ENCODE results near the gene PRRG1. TPM values are rescaled to one million over a fixed set of nuclear protein-coding genes. Genes with fewer than 3 reads are reported as not detected.
"Not testable (repeated sequence)": the region's sequence is repeated elsewhere in the genome, so short reads cannot be mapped to it uniquely, and the experiment has no call there.

Gene PRRG1
- total RNA-seq: not detected

DNA sequence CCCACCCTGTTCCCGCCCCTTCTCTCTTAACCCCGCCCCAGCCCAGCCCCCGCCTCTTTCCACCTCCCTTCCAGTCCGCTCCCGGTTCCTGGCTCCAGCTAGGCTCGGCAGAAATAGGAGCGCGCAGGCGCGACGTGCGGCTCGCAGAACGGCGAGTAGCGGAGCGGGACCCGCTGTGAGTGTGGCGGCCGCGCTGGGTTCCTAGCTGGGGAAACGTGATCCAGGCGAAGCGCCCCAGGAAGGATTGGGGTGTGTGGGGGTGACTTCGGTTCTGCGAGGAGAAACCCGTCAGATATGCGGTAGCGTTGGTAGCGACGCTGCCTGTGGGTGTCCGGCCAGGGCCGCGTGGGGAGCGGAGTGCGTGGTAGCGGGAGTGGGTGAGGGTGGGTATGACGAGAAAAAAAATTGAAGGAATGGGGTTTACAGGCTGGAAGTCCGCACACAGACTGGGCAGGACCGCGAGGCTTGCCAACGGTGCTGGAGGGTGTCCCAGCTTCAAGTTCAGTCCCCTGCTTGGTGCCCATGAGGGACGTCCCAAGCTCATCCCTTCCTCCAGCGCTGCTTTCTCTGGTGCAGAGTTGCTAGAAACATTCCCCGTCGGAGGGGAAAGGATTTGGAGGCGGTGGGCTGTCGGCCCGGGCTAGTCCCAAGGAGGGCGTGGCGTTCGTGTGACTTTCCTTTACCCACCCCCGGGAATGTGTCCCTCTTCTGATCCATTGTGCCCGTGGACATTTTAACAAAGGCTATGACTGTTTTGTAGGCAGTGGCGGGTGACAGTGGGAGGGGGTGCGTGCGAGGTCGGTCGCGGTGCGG, at the start of gene PRRG1:
Gene PRRG1, plus strand, starts transcription at position 144 of the 813 bp plus-strand sequence. CDS start 56,886 bp downstream, outside the sequence.
- DNase-seq: no peak
- peaks cover 38% of the 10 kb centered on the region for H3K27me3 Mint-ChIP-seq
- H3K36me3 Mint-ChIP-seq: no peaks in the 10 kb centered on the region
- no peak within 1 kb of the TSS for H3K27ac Mint-ChIP-seq
- peaks cover 4% of the 10 kb centered on the region for H3K4me1 Mint-ChIP-seq
- no peaks in the 10 kb centered on the region for H3K9me3 Mint-ChIP-seq
- H3K4me3 Mint-ChIP-seq: peak within 1 kb of the TSS; percentile 52

DNA sequence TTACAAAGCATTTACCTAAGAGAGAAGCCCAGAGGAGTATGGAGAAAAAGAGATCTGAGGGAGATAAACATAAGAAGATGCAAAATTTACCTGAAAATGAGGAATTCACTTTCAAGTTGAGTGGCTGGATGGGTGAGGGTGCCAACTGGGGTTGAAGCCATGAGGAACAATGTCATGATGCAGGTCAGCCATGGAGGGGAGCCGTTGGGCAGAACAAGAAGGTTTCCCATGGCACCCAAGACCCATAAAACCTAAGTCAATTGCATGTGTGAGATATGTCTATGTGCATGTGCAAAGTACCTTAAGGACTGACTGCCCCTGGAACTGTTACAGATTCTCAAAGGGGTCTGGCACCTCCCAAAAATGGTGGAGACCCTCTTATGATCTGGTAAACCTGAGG, 46.6 kb upstream of the PRRG1 start:
- no peak for DNase-seq
- Mint-ChIP-seq H3K4me1 (no peaks in the 10 kb centered on the region), H3K4me3 (no peak overlapping the region), H3K27ac (peak overlapping the region; percentile 4), H3K36me3 (no peaks in the 10 kb centered on the region), H3K27me3 (no peaks in the 10 kb centered on the region), H3K9me3 (no peaks in the 10 kb centered on the region)

DNA sequence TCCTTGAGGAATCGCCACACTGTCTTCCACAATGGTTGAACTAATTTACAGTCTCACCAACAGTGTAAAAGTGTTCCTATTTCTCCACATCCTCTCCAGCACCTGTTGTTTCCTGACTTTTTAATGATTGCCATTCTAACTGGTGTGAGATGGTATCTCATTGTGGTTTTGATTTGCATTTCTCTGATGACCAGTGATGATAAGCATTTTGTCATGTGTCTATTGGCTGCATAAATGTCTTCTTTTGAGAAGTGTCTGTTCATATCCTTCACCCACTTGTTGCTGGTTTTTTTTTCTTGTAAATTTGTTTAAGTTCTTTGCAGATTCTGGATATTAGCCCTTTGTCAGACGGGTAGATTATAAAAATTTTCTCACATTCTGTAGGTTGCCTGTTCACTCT, 43.9 kb upstream of the PRRG1 start:
- not testable (repeated sequence) for H3K36me3 Mint-ChIP-seq, DNase-seq, H3K4me1 Mint-ChIP-seq, H3K27ac Mint-ChIP-seq, H3K27me3 Mint-ChIP-seq, H3K4me3 Mint-ChIP-seq, H3K9me3 Mint-ChIP-seq

DNA sequence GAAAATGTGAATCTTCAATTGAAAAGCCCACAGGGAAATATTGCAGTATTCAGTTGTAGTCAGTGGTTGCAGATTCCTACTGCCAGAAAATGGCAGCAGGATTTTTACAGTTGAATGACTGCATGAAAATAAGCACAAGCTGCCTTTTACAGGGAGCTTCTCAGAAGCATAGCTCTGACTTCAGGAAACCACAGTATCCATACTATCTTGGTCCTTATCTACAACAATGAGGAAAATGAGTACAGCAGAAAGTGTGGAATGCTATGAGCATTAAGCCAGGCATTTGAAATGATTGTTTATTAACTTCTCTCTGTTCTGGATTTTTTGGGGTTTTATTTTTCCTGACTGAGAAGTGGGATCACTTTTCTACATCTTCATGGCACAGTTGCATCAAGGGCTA, 34.6 kb upstream of the PRRG1 start:
- Mint-ChIP-seq H3K27me3 (no peaks in the 10 kb centered on the region), H3K27ac (no peak overlapping the region), H3K4me1 (no peaks in the 10 kb centered on the region), H3K4me3 (no peak overlapping the region), H3K36me3 (no peaks in the 10 kb centered on the region), H3K9me3 (no peaks in the 10 kb centered on the region)
- DNase-seq: no peak

DNA sequence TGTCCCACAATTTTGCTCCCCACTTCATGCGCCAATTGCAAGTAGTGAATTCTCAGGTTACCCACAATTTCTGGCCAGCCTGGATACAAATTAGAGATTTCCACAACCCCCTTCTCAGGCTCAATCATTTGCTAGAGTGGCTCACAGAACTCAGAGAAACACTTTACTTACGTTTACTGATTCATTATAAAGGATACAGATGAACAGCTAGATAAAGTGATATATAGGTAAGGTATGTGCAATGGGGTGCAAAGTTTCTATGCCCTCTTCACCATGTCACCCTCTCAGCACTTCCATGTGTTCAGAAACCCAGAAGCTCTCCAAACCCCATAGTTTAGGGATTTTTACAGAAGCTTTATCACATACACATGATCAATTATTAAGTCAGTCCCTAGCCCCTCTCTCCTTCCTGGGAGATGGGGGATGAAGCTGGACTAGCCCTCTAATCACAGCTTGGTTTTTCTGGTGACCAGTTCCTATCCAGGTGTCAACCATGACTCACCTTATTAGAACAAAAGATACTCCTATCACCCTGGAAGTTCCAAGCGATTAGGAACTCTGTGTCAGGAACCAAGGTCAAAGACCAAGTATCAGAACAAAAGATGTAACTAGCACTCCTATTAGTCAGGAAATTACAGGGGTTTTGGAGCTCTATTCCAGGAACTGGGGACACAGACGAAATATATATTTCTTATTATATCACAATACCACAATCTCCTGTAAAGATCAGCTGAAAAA, 33.5 kb upstream of the PRRG1 start:
- Mint-ChIP-seq H3K9me3 (no peaks in the 10 kb centered on the region), H3K27me3 (no peaks in the 10 kb centered on the region), H3K4me3 (no peak overlapping the region), H3K36me3 (no peaks in the 10 kb centered on the region), H3K27ac (no peak overlapping the region), H3K4me1 (no peaks in the 10 kb centered on the region)
- DNase-seq: no peak

DNA sequence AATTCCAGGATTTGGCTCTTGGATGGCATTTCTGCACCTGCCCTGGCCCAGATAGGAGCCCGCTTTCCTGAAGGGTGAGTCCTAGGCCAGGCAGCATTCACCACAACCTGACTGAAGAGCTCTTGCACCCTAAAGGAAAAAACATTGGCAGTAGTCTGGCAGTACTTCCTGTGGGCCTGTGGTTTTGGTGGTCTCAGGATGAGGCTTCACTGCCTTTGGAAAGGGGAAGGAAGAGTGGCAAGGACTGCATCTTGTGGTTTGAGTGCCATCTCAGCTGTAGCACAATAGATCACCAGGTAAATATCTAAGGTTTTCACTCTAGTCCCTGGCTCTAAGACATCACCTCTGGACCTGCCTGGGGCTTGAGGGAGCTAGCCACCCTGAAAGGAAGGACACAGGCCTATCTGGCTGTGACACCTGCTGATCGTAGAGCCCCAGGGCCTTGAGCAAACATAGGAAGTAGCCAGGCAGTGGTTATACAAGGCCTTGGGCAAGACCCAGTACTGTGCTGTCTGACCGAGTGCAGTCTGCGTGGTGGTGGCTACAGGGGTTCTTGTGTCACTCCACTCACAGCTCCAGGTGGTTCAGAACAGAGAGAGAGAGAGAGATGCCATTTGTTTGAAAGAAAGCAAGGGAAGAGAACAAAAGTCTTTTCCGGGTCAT, 28.5 kb upstream of the PRRG1 start:
- Mint-ChIP-seq H3K4me3 (no peak overlapping the region), H3K4me1 (no peaks in the 10 kb centered on the region), H3K9me3 (no peaks in the 10 kb centered on the region), H3K36me3 (no peaks in the 10 kb centered on the region), H3K27me3 (peaks cover 4% of the 10 kb centered on the region), H3K27ac (no peak overlapping the region)
- DNase-seq: no peak

DNA sequence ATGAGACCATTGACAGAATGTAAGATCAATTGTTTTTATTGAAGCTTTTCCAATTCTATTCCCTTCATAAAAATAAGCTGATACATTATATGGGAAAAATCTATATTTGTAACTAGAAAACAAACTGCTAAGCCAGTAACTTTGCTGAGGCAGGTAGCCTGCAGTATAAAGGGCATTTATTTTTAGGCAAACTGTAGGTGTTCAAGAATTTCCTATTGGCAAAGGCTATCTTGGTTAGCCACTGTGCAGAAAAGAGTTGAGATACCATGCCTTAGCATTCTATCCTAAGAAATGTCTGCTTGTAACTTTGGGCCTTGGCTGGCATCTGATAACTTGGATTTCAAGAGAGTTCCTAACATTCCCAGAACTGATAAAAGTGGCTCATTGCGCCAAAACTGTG, 18.5 kb upstream of the PRRG1 start:
- H3K9me3 Mint-ChIP-seq: peaks cover 1% of the 10 kb centered on the region
- no peak for DNase-seq
- H3K27me3 Mint-ChIP-seq: no peaks in the 10 kb centered on the region
- H3K36me3 Mint-ChIP-seq: no peaks in the 10 kb centered on the region
- H3K27ac Mint-ChIP-seq: no peak overlapping the region
- H3K4me3 Mint-ChIP-seq: no peak overlapping the region
- H3K4me1 Mint-ChIP-seq: no peaks in the 10 kb centered on the region

DNA sequence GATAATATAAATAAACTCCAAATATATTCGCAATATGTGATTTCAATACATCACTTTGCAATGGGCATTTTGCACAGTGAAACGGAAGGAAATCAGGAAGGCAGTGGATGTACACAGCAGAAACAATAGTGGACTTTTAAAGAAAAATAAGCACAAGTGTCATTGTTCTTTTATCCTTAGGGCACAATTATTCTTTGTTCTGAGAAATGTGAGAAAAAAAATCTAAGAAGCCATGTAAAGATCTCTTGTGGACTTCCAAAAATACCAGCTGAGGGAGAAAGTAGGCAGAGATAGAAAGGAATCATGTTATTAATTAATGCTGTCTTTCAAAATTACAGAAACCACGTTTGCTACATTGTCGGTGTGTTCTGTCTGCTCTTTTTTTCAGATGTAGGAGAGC, 17.6 kb upstream of the PRRG1 start:
- no peak for DNase-seq
- H3K36me3 Mint-ChIP-seq: no peaks in the 10 kb centered on the region
- H3K4me1 Mint-ChIP-seq: no peaks in the 10 kb centered on the region
- H3K27ac Mint-ChIP-seq: no peak overlapping the region
- H3K9me3 Mint-ChIP-seq: peaks cover 1% of the 10 kb centered on the region
- no peak overlapping the region for H3K4me3 Mint-ChIP-seq
- H3K27me3 Mint-ChIP-seq: no peaks in the 10 kb centered on the region

DNA sequence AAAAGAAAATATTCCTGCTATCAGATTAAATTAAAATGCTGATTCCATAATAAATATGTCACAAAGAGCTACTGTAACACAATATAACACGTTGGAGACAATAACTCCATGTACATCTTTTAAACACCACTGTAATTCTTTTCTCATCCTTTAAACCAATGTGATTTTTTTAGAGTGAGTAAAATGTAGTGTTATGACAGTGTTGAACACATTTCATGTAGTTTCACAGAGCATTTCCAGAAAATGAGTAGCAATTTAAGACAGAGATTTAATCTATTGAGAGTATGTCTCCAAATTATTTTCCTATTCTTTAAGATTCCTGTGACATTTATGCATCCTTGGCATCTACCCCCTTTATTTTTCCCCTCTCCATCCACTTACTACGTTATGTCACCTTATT, 17.1 kb upstream of the PRRG1 start:
- Mint-ChIP-seq H3K27ac (no peak overlapping the region), H3K4me3 (no peak overlapping the region), H3K9me3 (peaks cover 1% of the 10 kb centered on the region), H3K27me3 (no peaks in the 10 kb centered on the region), H3K4me1 (no peaks in the 10 kb centered on the region), H3K36me3 (no peaks in the 10 kb centered on the region)
- DNase-seq: no peak

DNA sequence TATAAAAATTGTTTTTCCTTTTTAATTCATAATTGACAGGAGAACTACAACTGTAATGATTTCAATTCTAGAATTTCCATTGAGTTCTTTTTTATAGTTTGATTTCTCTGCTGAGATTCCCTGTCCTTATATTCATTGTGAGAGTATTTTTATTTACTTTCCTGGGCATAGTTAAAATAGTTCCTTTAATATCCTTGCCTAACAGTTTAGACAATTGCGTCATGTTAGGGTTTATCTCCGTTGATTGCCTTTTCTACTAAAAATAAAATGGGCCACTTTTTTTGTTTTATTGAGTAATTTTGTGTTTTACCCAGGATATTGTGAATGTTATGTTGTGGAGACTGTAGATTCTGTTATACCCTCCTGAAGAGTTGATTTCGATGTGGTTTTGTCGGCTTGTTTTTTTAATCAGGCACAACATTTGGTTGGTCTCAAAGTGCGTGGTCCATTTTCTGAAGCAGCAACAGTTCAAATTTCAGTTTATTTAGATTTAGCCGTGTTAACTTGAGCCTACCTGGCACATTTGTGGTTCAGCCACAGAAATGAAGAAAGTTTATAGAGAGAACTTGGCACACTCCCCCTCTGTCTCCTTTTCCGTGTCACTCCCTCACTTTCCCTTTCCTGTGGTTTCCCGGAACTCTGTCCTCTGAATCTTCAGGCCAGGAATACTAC, 16.0 kb upstream of the PRRG1 start:
- DNase-seq: no peak
- Mint-ChIP-seq H3K9me3 (peaks cover 1% of the 10 kb centered on the region), H3K27ac (no peak overlapping the region), H3K36me3 (no peaks in the 10 kb centered on the region), H3K4me1 (no peaks in the 10 kb centered on the region), H3K27me3 (no peaks in the 10 kb centered on the region), H3K4me3 (no peak overlapping the region)

DNA sequence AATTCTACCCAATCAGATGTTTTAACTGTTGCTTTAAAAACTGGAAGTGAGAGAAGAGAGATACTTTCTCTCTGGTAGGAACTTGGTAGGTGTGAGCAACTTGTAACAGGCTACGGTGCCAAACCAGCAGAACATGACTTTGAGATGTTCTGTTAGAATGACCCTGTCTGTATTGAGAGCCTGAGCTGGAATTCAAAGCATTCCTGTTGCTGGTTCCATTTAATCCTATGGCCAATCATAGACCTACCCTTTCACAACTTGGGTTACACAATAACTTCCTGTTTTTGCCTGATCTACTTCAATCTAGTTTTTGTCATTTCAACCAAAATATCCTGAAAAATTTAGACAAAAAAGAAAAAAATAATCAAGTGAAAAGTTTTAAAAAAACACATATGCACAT, 1.7 kb upstream of the PRRG1 start:
- peaks cover 4% of the 10 kb centered on the region for H3K4me1 Mint-ChIP-seq
- no peak for DNase-seq
- H3K9me3 Mint-ChIP-seq: no peaks in the 10 kb centered on the region
- H3K36me3 Mint-ChIP-seq: no peaks in the 10 kb centered on the region
- H3K27me3 Mint-ChIP-seq: peaks cover 38% of the 10 kb centered on the region
- H3K4me3 Mint-ChIP-seq: no peak overlapping the region
- no peak overlapping the region for H3K27ac Mint-ChIP-seq

DNA sequence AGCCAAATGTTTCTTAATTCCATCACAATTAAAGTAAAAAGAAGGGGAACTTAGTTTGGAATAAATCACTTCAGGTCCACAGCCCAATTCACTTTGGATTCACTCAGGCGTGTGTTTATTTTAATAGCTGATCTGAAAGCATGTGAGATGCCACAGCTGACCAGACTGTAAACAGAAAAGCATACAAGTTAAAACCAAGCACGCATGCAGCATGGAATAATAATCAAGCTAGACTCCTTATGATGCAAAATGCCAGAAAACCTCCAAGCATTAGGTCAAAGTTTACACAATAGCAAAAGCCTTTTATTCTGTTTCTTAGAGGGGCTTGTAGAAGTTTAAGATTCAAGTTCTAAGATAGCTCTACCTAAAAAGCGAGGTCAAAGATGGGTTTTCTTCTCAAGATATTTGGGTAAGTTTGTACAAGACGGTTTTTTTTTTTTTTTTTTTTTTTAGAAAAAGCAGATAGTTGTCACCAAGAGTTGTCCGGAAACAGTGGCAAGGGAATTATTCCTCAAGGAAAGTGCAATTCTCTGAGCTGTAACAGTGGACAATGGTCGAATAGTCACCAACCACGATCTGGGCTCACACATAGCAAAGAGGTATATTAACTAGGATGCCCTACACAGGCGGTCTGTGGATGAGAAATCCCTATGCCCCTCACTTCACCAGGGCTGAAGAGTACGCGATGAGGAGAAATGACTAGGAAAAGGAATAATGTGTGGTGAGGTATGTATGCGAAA, 763 bp upstream of the PRRG1 start:
- no peaks in the 10 kb centered on the region for H3K9me3 Mint-ChIP-seq
- H3K27ac Mint-ChIP-seq: no peak overlapping the region
- no peaks in the 10 kb centered on the region for H3K36me3 Mint-ChIP-seq
- no peak for DNase-seq
- peaks cover 38% of the 10 kb centered on the region for H3K27me3 Mint-ChIP-seq
- peak overlapping the region; percentile 52 for H3K4me3 Mint-ChIP-seq
- H3K4me1 Mint-ChIP-seq: peaks cover 4% of the 10 kb centered on the region

DNA sequence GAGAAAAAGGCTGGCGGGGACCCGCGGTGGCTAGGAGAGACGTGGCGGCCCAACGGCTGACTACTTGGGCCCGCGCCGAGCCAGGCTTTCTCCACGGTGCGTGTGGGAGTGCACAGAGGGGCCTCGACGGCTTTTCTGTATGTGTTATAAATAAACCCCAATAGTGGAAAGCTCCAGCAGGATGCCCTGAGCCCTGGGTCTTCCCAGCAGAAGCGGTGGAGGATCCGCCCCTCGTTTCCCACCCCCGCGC, 268 bp upstream of the PRRG1 start:
- Mint-ChIP-seq H3K27ac (no peak overlapping the region), H3K36me3 (no peaks in the 10 kb centered on the region), H3K27me3 (peaks cover 38% of the 10 kb centered on the region), H3K9me3 (no peaks in the 10 kb centered on the region), H3K4me3 (no peak overlapping the region), H3K4me1 (peaks cover 4% of the 10 kb centered on the region)
- no peak for DNase-seq

DNA sequence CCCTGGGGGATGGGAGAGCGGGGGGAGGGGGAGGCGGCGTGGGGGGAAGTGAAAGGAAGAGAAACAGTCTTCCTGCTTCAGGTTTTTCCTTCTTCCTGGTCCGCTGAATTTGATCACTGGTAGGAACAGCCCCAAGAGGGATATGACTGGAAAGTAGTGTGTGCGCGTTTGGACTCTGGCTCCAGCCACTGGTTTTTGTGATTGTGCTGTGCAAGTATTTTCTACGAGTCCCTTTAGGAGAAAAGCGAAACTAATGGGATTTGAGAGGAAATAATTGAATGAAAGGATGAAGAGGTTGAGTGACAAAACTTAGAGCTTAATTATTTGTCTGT, 836 bp downstream of the PRRG1 start:
- H3K4me3 Mint-ChIP-seq: peak overlapping the region; percentile 34
- peaks cover 38% of the 10 kb centered on the region for H3K27me3 Mint-ChIP-seq
- H3K36me3 Mint-ChIP-seq: no peaks in the 10 kb centered on the region
- no peaks in the 10 kb centered on the region for H3K9me3 Mint-ChIP-seq
- H3K27ac Mint-ChIP-seq: no peak overlapping the region
- DNase-seq: no peak
- peaks cover 4% of the 10 kb centered on the region for H3K4me1 Mint-ChIP-seq

DNA sequence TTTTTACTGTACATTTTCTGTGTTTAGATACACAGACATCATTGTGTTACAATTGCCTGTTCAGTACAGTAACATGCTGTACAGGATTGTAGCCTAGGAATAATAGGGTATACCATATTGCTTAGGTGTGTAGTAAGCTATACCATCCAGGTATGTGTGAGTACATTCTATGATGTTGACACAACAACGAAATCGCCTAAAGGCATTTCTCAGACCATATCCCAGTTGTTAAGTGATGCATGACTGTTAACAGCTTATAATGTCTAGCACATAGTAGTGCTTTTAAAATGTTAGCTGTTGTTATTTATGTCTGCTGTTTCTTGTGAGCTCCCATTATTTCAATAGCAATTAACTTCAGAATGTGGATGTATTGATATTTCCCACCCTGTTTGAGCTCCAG, 4.5 kb downstream of the PRRG1 start:
- Mint-ChIP-seq H3K4me3 (no peak overlapping the region), H3K4me1 (peaks cover 4% of the 10 kb centered on the region), H3K27ac (no peak overlapping the region), H3K9me3 (no peaks in the 10 kb centered on the region), H3K27me3 (peaks cover 24% of the 10 kb centered on the region), H3K36me3 (no peaks in the 10 kb centered on the region)
- no peak for DNase-seq

Measured in activated naive CD8-positive, alpha-beta T cell treated with anti-CD3 and anti-CD28 coated beads for 36 hours (primary cell).